Right lobe of liver (tissue), 6 donors: ENCODE results near the gene ATP6V1C2. TPM values are rescaled to one million over a fixed set of nuclear protein-coding genes. Genes with fewer than 3 reads are reported as not detected.

Experiments
- ATAC-seq, 4 donors: fragments of 200-7000 bp; cut with Tn5 transposase; one replicate each; pipeline ENCODE4 v1.9.1; 2020; ENCODE audit warnings: mild to moderate bottlenecking in 4 of 4, moderate library complexity in 4 of 4
- DNase-seq, 3 donors: peaks; one replicate each; pipeline ENCODE4 v3.0.0-alpha.2; 2020
- H3K27ac ChIP-seq, 3 donors: fragments of 200-600 bp; one replicate each; pipeline ENCODE4 v1.8.0; 2022
- H3K27me3 ChIP-seq, 2 donors: fragments of 200-600 bp; one replicate each; pipeline ENCODE4 v1.8.0; 2022
- H3K36me3 ChIP-seq, 4 donors: fragments of 200-600 bp; sonication (generic) in 1 of 4; one replicate each; pipeline versions ENCODE4 v1.5.1 to v1.8.0; 2017 to 2022; ENCODE audit warnings: control low read depth in 1 of 4
- H3K4me1 ChIP-seq, 4 donors: fragments of 200-600 bp; sonication (generic) in 1 of 4; one replicate each; pipeline versions ENCODE4 v1.5.1 to v1.8.0; 2017 to 2022; ENCODE audit warnings: control low read depth in 1 of 4
- H3K4me3 ChIP-seq, 3 donors: fragments of 200-600 bp; one replicate each; pipeline ENCODE4 v1.8.0; 2022
- H3K9me3 ChIP-seq, 4 donors: fragments of 200-600 bp; sonication (generic) in 1 of 4; one replicate each; pipeline versions ENCODE4 v1.5.1 to v1.8.0; 2017 to 2022; ENCODE audit warnings: control low read depth in 1 of 4
- CTCF ChIP-seq, 4 donors: fragments of 200-600 bp in 3 of 4; fragments of 450-650 bp in 1 of 4; IDR thresholded peaks; one replicate each; pipeline versions ENCODE4 v1.5.1 to v1.8.0; 2016 to 2022; ENCODE audit warnings: antibody characterized with exemption in 4 of 4, mild to moderate bottlenecking in 2 of 4
- POLR2A ChIP-seq: fragments of 450-650 bp; IDR thresholded peaks from one replicate; pipeline ENCODE4 v1.6.1; 2017; ENCODE audit warnings: antibody characterized with exemption, mild to moderate bottlenecking
- WGBS: methylation state at CpG from one replicate; pipeline ENCODE4 v1.1.6; 2018; ENCODE audit warnings: low coverage, low lambda C conversion rate; ENCODE audit not compliant: insufficient coverage; ENCODE audit errors: missing lambda C conversion rate; 5-methylcytosine and 5-hydroxymethylcytosine counted together
- intact Hi-C, 2 donors: fragments of 100-400 bp; cut with DNase I; formaldehyde crosslinking; loops; one replicate each; pipeline versions ENCODE4 v1.11.2 to v1.14.1; 2022
- total RNA-seq, 6 experiments: library from RNA; depleted of rRNA in 2 of 6; stranded (reverse); fragments of >200 nt in 2 of 6; fragmentation: NEBNext Ultra II Directional in 3 of 6; extraction: Animal tissue kit (Norgen Biotek cat#: 25700) in 3 of 6; gene quantifications; one replicate each; pipeline versions ENCODE4 v1.1.0 to v1.2.4, GENCODE V29; 2016 to 2023
- donor health status: DM: no; HTN: yes; CAD: no.
- donor health status: DM: no; HTN: no; CAD: no.
- donor health status: DM: no; HTN: no; CAD: no.
- donor health status: DM: no; HTN: yes; CAD: no.
- donor health status: DM: no; HTN: yes; CAD: no.

ATP6V1C2 gene
- total RNA-seq, 6 experiments from 2014 or later: 0.12 to 0.22 TPM; not detected in 4

GRCh38 chr2:10826026-10826425, 104.6 kb downstream of the ATP6V1C2 start:
- 47% methylated on average over 7 of the region's 8 CpGs for WGBS
- Histone ChIP-seq H3K4me3 (no peak overlapping the region), H3K9me3 (no peaks in the 10 kb centered on the region), H3K27ac (no peak overlapping the region), H3K4me1 (peaks cover 0 to 20% (median 11%) of the 10 kb centered on the region in 4 donors), H3K27me3 (no peaks in the 10 kb centered on the region), H3K36me3 (no peaks in the 10 kb centered on the region)
- TF ChIP-seq POLR2A (no peak), CTCF (IDR thresholded peaks at IDR 0.05) (no peak)
- peak in 1 of 4 donors; percentile 7 for ATAC-seq
- DNase-seq: no peak
- intact Hi-C loops: no loop called here

GRCh38 chr2:10826625-10827024, 105.2 kb downstream of the ATP6V1C2 start:
- no peak for ATAC-seq

GRCh38 chr2:10828346-10828745, 106.9 kb downstream of the ATP6V1C2 start:
- DNase-seq (no peak), ATAC-seq (no peak)
- Histone ChIP-seq H3K36me3 (no peaks in the 10 kb centered on the region), H3K4me1 (peaks cover 0 to 20% (median 11%) of the 10 kb centered on the region in 4 donors), H3K9me3 (no peaks in the 10 kb centered on the region), H3K27me3 (no peaks in the 10 kb centered on the region), H3K4me3 (no peak overlapping the region), H3K27ac (no peak overlapping the region)
- intact Hi-C loops: no loop called here
- WGBS: 42% methylated on average over 2 of the region's 11 CpGs
- no peak for TF ChIP-seq CTCF (IDR thresholded peaks at IDR 0.05)
- TF ChIP-seq POLR2A: no peak

More at GRCh38 chr2:10826625-10827024, 105.2 kb downstream of the ATP6V1C2 start:
- Histone ChIP-seq H3K36me3 (no peaks in the 10 kb centered on the region), H3K9me3 (no peaks in the 10 kb centered on the region), H3K27me3 (no peaks in the 10 kb centered on the region), H3K4me1 (peaks cover 0 to 20% (median 11%) of the 10 kb centered on the region in 4 donors), H3K27ac (no peak overlapping the region), H3K4me3 (no peak overlapping the region)
- intact Hi-C loops: no loop called here
- 82% methylated on average over 7 of the region's 8 CpGs for WGBS
- TF ChIP-seq POLR2A (no peak), CTCF (IDR thresholded peaks at IDR 0.05) (no peak)
- no peak for DNase-seq

GRCh38 chr2:10829299-10829698, 107.9 kb downstream of the ATP6V1C2 start:
- no peaks in the 10 kb centered on the region for H3K36me3 ChIP-seq
- no peak overlapping the region for H3K27ac ChIP-seq
- H3K9me3 ChIP-seq: no peaks in the 10 kb centered on the region
- no peak overlapping the region for H3K4me3 ChIP-seq
- WGBS: 29% methylated on average over 1 of the region's 3 CpGs
- TF ChIP-seq POLR2A (no peak), CTCF (IDR thresholded peaks at IDR 0.05) (no peak)
- intact Hi-C loops: no loop called here
- peaks cover 0 to 20% (median 11%) of the 10 kb centered on the region in 4 donors for H3K4me1 ChIP-seq
- DNase-seq (no peak), ATAC-seq (peak in 1 of 4 donors; percentile 5)
- no peaks in the 10 kb centered on the region for H3K27me3 ChIP-seq

- no peak overlapping the region for H3K4me3 ChIP-seq
- no peaks in the 10 kb centered on the region for H3K27me3 ChIP-seq
- TF ChIP-seq POLR2A: no peak
- TF ChIP-seq CTCF (IDR thresholded peaks at IDR 0.05): peak in 2 of 4 donors; percentile 4 to 10
- 19% methylated on average over 3 of the region's 8 CpGs for WGBS
- intact Hi-C loops: no loop called here
- peaks cover 0 to 20% (median 11%) of the 10 kb centered on the region in 4 donors for H3K4me1 ChIP-seq
- ATAC-seq: peak; percentile 87 to 91 (median 91)
- no peaks in the 10 kb centered on the region for H3K9me3 ChIP-seq
- DNase-seq: peak; percentile 81 to 91 (median 90)
- no peaks in the 10 kb centered on the region for H3K36me3 ChIP-seq
- H3K27ac ChIP-seq: peak overlapping the region in 2 of 3 donors; percentile 42 to 47
These were observed 108.8 kb downstream of the ATP6V1C2 start for GRCh38 chr2:10830203-10830602.
